DND-41 (cell line): ENCODE measurements around the gene NBEA.
"Not testable (repeated sequence)": the region's sequence is repeated elsewhere in the genome, so short reads cannot be mapped to it uniquely, and the experiment has no call there.

ENCODE experiments used
- ATAC-seq: fragments of 200-7000 bp; cut with Tn5 transposase; 3 replicates; pipeline ENCODE4 v1.9.1; 2021; ENCODE audit warnings: low read depth; ENCODE audit not compliant: insufficient read depth
- DNase-seq: peaks from one replicate; pipeline ENCODE4 v3.0.0-alpha.2; 2020
- H2AFZ ChIP-seq: 2 replicates; pipeline ENCODE4 v1.6.0; 2012; ENCODE audit warnings: low read depth, low read length
- H3K27ac ChIP-seq: 2 replicates; pipeline ENCODE4 v1.5.1; 2012; ENCODE audit warnings: low read length, inconsistent platforms
- H3K27me3 ChIP-seq: fragments of 200-600 bp; sonication (generic); 2 replicates; pipeline ENCODE4 v1.6.0; 2012; ENCODE audit warnings: low read length, mild to moderate bottlenecking, inconsistent platforms; ENCODE audit not compliant: insufficient read depth, poor library complexity
- H3K36me3 ChIP-seq: 2 replicates; pipeline ENCODE4 v1.5.1; 2012; ENCODE audit warnings: low read length, inconsistent platforms; ENCODE audit not compliant: insufficient read depth
- H3K4me1 ChIP-seq: 2 replicates; pipeline ENCODE4 v1.5.1; 2012; ENCODE audit warnings: mild to moderate bottlenecking, low read length; ENCODE audit not compliant: insufficient read depth
- H3K4me2 ChIP-seq: 2 replicates; pipeline ENCODE4 v1.6.0; 2012; ENCODE audit warnings: mild to moderate bottlenecking, moderate library complexity, low read length, inconsistent platforms; ENCODE audit not compliant: insufficient read depth
- H3K4me3 ChIP-seq, 2 experiments: fragments of 200-600 bp in 1 of 2; shearing (Covaris generic) in 1 of 2; 2 replicates each; pipeline ENCODE4 v1.5.1; 2012 to 2016; ENCODE audit warnings: inconsistent platforms in 2 of 2, low read length in 2 of 2, mild to moderate bottlenecking in 2 of 2, low read depth in 1 of 2, moderate library complexity in 1 of 2
- H3K79me2 ChIP-seq: 2 replicates; pipeline ENCODE4 v1.6.0; 2012; ENCODE audit warnings: low read length, inconsistent platforms; ENCODE audit not compliant: insufficient read depth
- H3K9ac ChIP-seq: 2 replicates; pipeline ENCODE4 v1.6.0; 2012; ENCODE audit warnings: low read depth, mild to moderate bottlenecking, inconsistent platforms, low read length, moderate library complexity
- H3K9me3 ChIP-seq: 2 replicates; pipeline ENCODE4 v1.5.1; 2012; ENCODE audit warnings: low read length, moderate library complexity, mild to moderate bottlenecking, inconsistent platforms; ENCODE audit not compliant: insufficient read depth, severe bottlenecking
- H4K20me1 ChIP-seq: 2 replicates; pipeline ENCODE4 v1.6.0; 2012; ENCODE audit warnings: low read length; ENCODE audit not compliant: insufficient read depth
- EZH2 ChIP-seq: IDR thresholded peaks from 3 replicates; pipeline ENCODE4 v1.6.1; 2012; ENCODE audit warnings: borderline replicate concordance, low read depth, mild to moderate bottlenecking, moderate library complexity, low read length, inconsistent platforms; ENCODE audit not compliant: severe bottlenecking
- TF ChIP-seq, protein P1 (sequence below): IDR thresholded peaks from 2 replicates; pipeline ENCODE4 v1.5.1; 2012; ENCODE audit warnings: borderline replicate concordance, low read length, moderate library complexity, mild to moderate bottlenecking; ENCODE audit not compliant: poor library complexity, severe bottlenecking; ENCODE audit errors: extremely low read depth

NBEA gene

DNA sequence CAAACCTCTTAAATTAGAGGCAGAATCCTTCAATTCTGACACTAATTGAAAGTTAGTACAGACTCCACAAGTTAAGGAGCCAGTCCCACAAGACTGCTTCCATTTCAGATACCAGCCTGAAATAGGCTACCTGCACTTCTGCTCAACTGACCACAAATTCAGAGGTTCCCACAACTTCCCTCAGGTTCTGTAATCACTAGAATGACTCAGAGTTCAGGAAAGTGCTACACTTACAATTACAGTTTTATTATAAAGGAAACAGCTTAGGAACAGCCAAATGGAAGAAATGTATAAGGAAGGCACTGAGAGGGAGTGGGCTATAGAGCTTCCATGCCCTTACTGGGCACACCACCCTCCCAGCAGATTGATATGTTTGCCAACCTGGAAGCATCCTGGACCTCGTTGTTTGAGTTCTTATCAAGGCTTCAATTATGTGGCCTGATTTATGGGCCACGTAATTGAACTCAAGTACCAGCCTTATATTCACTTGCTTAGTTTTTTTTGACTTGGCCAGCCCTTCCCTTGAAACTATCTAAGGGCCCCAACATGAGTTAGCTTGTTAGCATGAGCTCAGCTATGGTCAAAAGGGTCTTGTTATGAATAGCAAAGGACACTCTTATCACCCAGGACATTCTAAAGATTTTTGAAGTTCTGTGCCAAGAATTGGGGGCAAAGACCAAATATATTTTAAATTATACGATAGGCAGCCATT is 25.9 kb downstream of the NBEA start:
- Histone ChIP-seq H3K9ac (no peak overlapping the region), H3K79me2 (no peaks in the 10 kb centered on the region), H3K4me3 (no peak overlapping the region), H3K4me2 (no peak overlapping the region), H4K20me1 (no peaks in the 10 kb centered on the region), H3K36me3 (no peaks in the 10 kb centered on the region), H3K9me3 (no peaks in the 10 kb centered on the region), H2AFZ (no peak overlapping the region), H3K27me3 (no peaks in the 10 kb centered on the region), H3K27ac (no peak overlapping the region), H3K4me1 (no peaks in the 10 kb centered on the region)
- ATAC-seq (no peak), DNase-seq (no peak)
- TF ChIP-seq, protein P1, sequence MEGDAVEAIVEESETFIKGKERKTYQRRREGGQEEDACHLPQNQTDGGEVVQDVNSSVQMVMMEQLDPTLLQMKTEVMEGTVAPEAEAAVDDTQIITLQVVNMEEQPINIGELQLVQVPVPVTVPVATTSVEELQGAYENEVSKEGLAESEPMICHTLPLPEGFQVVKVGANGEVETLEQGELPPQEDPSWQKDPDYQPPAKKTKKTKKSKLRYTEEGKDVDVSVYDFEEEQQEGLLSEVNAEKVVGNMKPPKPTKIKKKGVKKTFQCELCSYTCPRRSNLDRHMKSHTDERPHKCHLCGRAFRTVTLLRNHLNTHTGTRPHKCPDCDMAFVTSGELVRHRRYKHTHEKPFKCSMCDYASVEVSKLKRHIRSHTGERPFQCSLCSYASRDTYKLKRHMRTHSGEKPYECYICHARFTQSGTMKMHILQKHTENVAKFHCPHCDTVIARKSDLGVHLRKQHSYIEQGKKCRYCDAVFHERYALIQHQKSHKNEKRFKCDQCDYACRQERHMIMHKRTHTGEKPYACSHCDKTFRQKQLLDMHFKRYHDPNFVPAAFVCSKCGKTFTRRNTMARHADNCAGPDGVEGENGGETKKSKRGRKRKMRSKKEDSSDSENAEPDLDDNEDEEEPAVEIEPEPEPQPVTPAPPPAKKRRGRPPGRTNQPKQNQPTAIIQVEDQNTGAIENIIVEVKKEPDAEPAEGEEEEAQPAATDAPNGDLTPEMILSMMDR: no peak
- no peak for TF ChIP-seq EZH2

DNA sequence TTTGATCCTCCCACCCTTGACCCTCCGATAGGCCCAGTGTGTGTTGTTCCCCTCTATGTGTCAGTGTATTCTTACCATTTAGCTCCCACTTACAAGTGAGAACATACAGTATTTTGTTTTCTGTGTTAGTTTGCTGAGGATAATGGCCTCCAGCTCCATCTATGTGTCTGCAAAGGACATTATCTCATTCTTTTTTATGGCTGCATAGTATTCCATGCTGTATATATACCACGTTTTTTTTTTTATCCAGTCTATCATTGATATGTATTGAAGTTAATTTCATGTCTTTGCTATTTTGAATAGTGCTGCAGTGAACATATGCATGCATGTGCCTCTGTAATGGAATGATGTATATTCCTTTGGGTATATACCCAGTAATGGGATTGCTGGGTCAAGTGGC is 27.5 kb downstream of the NBEA start:
- not testable (repeated sequence) for H3K4me3 ChIP-seq, DNase-seq, H3K9ac ChIP-seq, H2AFZ ChIP-seq, H3K4me2 ChIP-seq, H3K36me3 ChIP-seq, ATAC-seq, H3K9me3 ChIP-seq, H3K27ac ChIP-seq, H3K79me2 ChIP-seq, H3K4me1 ChIP-seq, H3K27me3 ChIP-seq, H4K20me1 ChIP-seq

DNA sequence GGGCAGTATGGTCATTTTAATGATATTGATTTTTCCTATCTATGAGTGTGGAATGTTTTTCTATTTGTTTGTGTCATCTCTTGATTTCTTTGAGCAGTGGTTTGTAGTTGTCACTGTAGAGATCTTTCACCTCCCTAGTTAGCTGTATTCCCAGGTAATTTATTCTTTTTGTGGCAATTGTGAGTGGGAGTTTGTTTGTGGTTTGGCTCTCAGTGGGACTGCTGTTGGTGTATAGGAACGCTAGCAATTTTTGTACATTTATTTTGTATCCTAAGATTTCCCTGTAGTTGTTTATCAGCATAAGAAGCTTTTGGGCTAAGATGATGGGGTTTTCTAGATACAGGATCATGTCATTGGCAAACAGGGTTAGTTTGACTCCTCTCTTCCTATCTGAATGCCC is 28.9 kb downstream of the NBEA start:
- Histone ChIP-seq H3K27me3 (no peaks in the 10 kb centered on the region), H3K79me2 (no peaks in the 10 kb centered on the region), H3K4me1 (no peaks in the 10 kb centered on the region), H2AFZ (no peak overlapping the region), H4K20me1 (no peaks in the 10 kb centered on the region), H3K4me2 (no peak overlapping the region), H3K9me3 (no peaks in the 10 kb centered on the region), H3K9ac (no peak overlapping the region), H3K36me3 (no peaks in the 10 kb centered on the region), H3K4me3 (no peak overlapping the region), H3K27ac (no peak overlapping the region)
- no peak for TF ChIP-seq EZH2
- TF ChIP-seq, protein P1: no peak
- ATAC-seq (no peak), DNase-seq (no peak)

DNA sequence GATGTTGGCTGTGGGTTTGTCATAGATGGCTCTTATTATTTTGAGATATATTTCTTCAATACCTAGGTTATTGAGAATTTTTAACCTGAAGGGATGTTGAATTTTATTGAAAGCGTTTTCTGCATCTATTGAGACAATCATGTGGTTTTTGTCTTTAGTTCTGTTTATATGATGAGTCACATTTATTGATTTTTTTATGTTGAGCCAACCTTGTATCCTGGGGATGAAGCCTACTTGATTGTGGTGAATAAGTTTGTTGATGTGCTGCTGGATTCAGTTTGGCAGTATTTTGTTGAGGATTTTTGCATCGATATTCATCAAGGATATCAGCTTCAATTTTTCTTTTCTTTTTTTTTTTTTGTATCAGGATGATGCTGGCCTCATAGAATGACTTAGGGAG is 29.4 kb downstream of the NBEA start:
- no peaks in the 10 kb centered on the region for H3K27me3 ChIP-seq
- no peak overlapping the region for H3K27ac ChIP-seq
- no peaks in the 10 kb centered on the region for H3K36me3 ChIP-seq
- H3K79me2 ChIP-seq: no peaks in the 10 kb centered on the region
- TF ChIP-seq EZH2: no peak
- TF ChIP-seq, protein P1: no peak
- no peaks in the 10 kb centered on the region for H3K4me1 ChIP-seq
- no peaks in the 10 kb centered on the region for H3K9me3 ChIP-seq
- DNase-seq (no peak), ATAC-seq (no peak)
- no peaks in the 10 kb centered on the region for H4K20me1 ChIP-seq
- H3K4me2 ChIP-seq: no peak overlapping the region
- no peak overlapping the region for H2AFZ ChIP-seq
- H3K9ac ChIP-seq: no peak overlapping the region
- H3K4me3 ChIP-seq: no peak overlapping the region

DNA sequence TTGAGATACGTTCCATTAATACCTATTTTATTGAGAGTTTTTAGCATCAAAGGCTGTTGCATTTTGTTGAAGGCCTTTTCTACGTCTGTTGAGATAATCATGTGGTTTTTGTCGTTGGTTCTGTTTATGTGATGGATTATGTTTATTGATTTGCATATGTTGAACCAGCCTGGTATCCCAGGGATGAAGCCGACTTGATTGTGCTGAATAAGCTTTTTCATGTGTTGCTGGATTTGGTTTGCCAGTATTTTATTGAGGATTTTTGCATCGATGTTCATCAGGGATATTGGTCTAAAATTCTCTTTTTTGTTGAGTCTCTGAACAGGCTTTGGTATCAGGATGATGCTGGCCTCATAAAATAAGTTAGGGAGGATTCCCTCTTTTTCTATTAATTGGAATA is 43.1 kb downstream of the NBEA start:
- not testable (repeated sequence) for H3K4me1 ChIP-seq, H4K20me1 ChIP-seq, H3K79me2 ChIP-seq, H3K27ac ChIP-seq, DNase-seq, H3K4me2 ChIP-seq, H3K9ac ChIP-seq, ATAC-seq, H2AFZ ChIP-seq, H3K36me3 ChIP-seq, H3K4me3 ChIP-seq, H3K27me3 ChIP-seq
- peaks cover 20% of the 10 kb centered on the region for H3K9me3 ChIP-seq
